CD4-positive, CD25-positive, alpha-beta regulatory T cell (primary cell): ENCODE results near the gene SEMA5A. TPM values are rescaled to one million over a fixed set of nuclear protein-coding genes. Genes with fewer than 3 reads are reported as not detected.

ENCODE experiments used
- ATAC-seq, 2 donors: fragments of 150-1000 bp; cut with Tn5 transposase; one replicate each; pipeline ENCODE4 v1.10.0; 2021; ENCODE audit warnings: low read depth in 2 of 2, moderate number of reproducible peaks in 2 of 2, moderate library complexity in 1 of 2
- DNase-seq, 3 donors: peaks; one replicate each; pipeline versions ENCODE4 v3.0.0 to v3.0.0-alpha.2; 2012 to 2022; ENCODE audit warnings: mixed read lengths in 1 of 3
- H3K27ac ChIP-seq: one replicate; pipeline ENCODE4 v1.7.0; 2013; ENCODE audit warnings: mild to moderate bottlenecking, low read length; ENCODE audit not compliant: insufficient read depth, poor library complexity, severe bottlenecking
- H3K27me3 ChIP-seq: one replicate; pipeline ENCODE4 v1.7.0; 2013; ENCODE audit warnings: low read length; ENCODE audit not compliant: control insufficient read depth, insufficient read depth
- H3K36me3 ChIP-seq: one replicate; pipeline ENCODE4 v1.7.0; 2013; ENCODE audit warnings: mild to moderate bottlenecking, low read length, moderate library complexity; ENCODE audit not compliant: control insufficient read depth, insufficient read depth
- H3K4me1 ChIP-seq: 2 replicates; pipeline ENCODE4 v1.7.0; 2013; ENCODE audit warnings: mild to moderate bottlenecking, low read length; ENCODE audit not compliant: insufficient read depth, control insufficient read depth, poor library complexity, severe bottlenecking
- H3K4me3 ChIP-seq: one replicate; pipeline ENCODE4 v1.7.0; 2013; ENCODE audit warnings: low read depth, mild to moderate bottlenecking, low read length, moderate library complexity
- H3K9me3 ChIP-seq, 2 experiments: 1 replicate in 1 of 2; 2 replicates in 1 of 2; pipeline ENCODE4 v1.7.0; 2013; ENCODE audit warnings: low read length in 2 of 2, mild to moderate bottlenecking in 1 of 2, moderate library complexity in 1 of 2; ENCODE audit not compliant: control insufficient read depth in 2 of 2
- H3K27ac Mint-ChIP-seq, 3 donors: one replicate each; pipeline ENCODE4 v1.8.0; 2020 to 2022; ENCODE audit warnings: mild to moderate bottlenecking in 3 of 3, mixed read lengths in 3 of 3, moderate library complexity in 2 of 3
- H3K27me3 Mint-ChIP-seq: one replicate; pipeline ENCODE4 v1.8.0; 2022; ENCODE audit warnings: mild to moderate bottlenecking, mixed read lengths
- H3K36me3 Mint-ChIP-seq: one replicate; pipeline ENCODE4 v1.8.0; 2020; ENCODE audit warnings: mixed read lengths
- H3K4me1 Mint-ChIP-seq, 4 donors: one replicate each; pipeline ENCODE4 v1.8.0; 2020 to 2022; ENCODE audit warnings: mixed read lengths in 4 of 4, mild to moderate bottlenecking in 1 of 4
- H3K4me3 Mint-ChIP-seq, 4 donors: one replicate each; pipeline ENCODE4 v1.8.0; 2020 to 2022; ENCODE audit warnings: mild to moderate bottlenecking in 4 of 4, mixed read lengths in 4 of 4, moderate library complexity in 3 of 4
- H3K9me3 Mint-ChIP-seq, 7 donors: one replicate each; pipeline ENCODE4 v1.8.0; 2020 to 2022; ENCODE audit warnings: mixed read lengths in 7 of 7, mild to moderate bottlenecking in 3 of 7, moderate library complexity in 2 of 7
- polyA plus RNA-seq, 4 donors: library from polyadenylated mRNA; unstranded; fragments of 300-500 nt; fragmentation: Illumina TruSeq; gene quantifications; one replicate each; pipeline ENCODE4 v1.2.3, GENCODE V29; 2021
- total RNA-seq: library from RNA; stranded (reverse); gene quantifications from one replicate; pipeline ENCODE4 v1.2.3, GENCODE V29; 2022

The SEMA5A gene
- total and polyA plus RNA-seq, 5 donors from 2014 or later = 0.22 to 2.8 (median 0.31) TPM; not detected in 2

GRCh38 chr5:9398227-9398626 is 147.6 kb downstream of the SEMA5A start:
- H3K4me3 ChIP-seq = no peak overlapping the region
- Mint-ChIP-seq H3K27me3 (no peaks in the 10 kb centered on the region), H3K4me1 (no peaks in the 10 kb centered on the region), H3K27ac (no peak overlapping the region), H3K36me3 (no peaks in the 10 kb centered on the region), H3K4me3 (no peak overlapping the region), H3K9me3 (peaks cover 0 to 24% (median 4%) of the 10 kb centered on the region in 7 donors)
- no peak for ATAC-seq
- no peaks in the 10 kb centered on the region for H3K4me1 ChIP-seq
- H3K27ac ChIP-seq = no peak overlapping the region
- H3K9me3 ChIP-seq = no peaks in the 10 kb centered on the region
- DNase-seq = no peak
- no peaks in the 10 kb centered on the region for H3K27me3 ChIP-seq
- no peaks in the 10 kb centered on the region for H3K36me3 ChIP-seq

DNA sequence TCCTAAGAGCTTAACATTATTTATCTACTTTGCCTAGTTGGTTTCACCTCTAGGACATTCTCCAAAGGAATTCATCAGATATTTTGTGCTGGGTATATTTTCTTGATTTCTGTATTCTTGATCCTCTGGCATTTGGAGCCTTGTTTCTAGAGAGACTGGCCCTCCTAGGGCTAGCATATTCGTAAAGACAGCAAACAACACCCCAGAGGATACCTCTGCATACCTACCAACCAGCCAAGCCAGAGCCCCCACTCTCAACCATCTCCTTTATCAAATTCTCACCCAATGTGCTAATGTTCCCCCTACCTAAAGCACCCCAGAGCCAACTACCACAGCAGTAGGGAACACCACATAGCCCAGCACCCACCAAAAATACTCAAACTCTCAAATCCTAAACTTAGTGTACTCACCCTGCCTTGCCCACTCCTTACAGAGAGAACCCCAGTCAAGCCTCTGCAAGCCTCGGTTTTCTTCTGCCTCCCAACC is 149.5 kb downstream of the SEMA5A start:
- Mint-ChIP-seq H3K4me1 (no peaks in the 10 kb centered on the region), H3K4me3 (no peak overlapping the region), H3K9me3 (peaks cover 0 to 18% (median 7%) of the 10 kb centered on the region in 7 donors), H3K27ac (no peak overlapping the region), H3K27me3 (no peaks in the 10 kb centered on the region), H3K36me3 (no peaks in the 10 kb centered on the region)
- Histone ChIP-seq H3K4me3 (no peak overlapping the region), H3K27me3 (no peaks in the 10 kb centered on the region), H3K4me1 (no peaks in the 10 kb centered on the region), H3K27ac (no peak overlapping the region), H3K9me3 (no peaks in the 10 kb centered on the region), H3K36me3 (no peaks in the 10 kb centered on the region)
- DNase-seq (no peak), ATAC-seq (no peak)

GRCh38 chr5:9395706-9396105 is 150.2 kb downstream of the SEMA5A start:
- no peak overlapping the region for H3K27ac ChIP-seq
- DNase-seq = no peak
- ATAC-seq = no peak
- H3K9me3 ChIP-seq = no peaks in the 10 kb centered on the region
- Mint-ChIP-seq H3K27me3 (no peaks in the 10 kb centered on the region), H3K4me3 (no peak overlapping the region), H3K36me3 (no peaks in the 10 kb centered on the region), H3K9me3 (peaks cover 0 to 18% (median 7%) of the 10 kb centered on the region in 7 donors), H3K27ac (no peak overlapping the region), H3K4me1 (no peaks in the 10 kb centered on the region)
- no peaks in the 10 kb centered on the region for H3K36me3 ChIP-seq
- no peak overlapping the region for H3K4me3 ChIP-seq
- H3K4me1 ChIP-seq = no peaks in the 10 kb centered on the region
- no peaks in the 10 kb centered on the region for H3K27me3 ChIP-seq

DNA sequence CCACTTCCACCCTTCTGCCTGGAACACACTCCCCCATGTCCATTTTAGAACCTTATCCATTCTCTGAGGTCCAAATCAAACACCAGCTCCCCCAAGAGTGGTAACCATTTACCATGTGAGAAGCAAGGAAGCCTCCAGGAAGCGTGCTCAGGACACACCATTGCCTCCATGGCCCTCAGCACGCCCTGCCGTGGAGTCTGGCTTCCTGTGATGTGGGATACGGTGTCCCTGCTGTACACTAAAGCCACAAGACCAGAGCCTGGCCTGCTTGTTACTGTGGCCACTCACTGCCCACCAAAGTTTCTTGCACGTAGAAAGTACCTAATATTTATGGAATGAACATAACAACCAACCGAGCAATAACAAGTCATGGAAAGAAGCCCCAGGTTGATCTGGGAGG is 151.7 kb downstream of the SEMA5A start:
- Histone ChIP-seq H3K36me3 (no peaks in the 10 kb centered on the region), H3K4me1 (no peaks in the 10 kb centered on the region), H3K27ac (no peak overlapping the region), H3K9me3 (no peaks in the 10 kb centered on the region), H3K27me3 (no peaks in the 10 kb centered on the region), H3K4me3 (no peak overlapping the region)
- Mint-ChIP-seq H3K4me3 (no peak overlapping the region), H3K27me3 (no peaks in the 10 kb centered on the region), H3K27ac (peak overlapping the region in 1 of 3 donors; percentile 60), H3K9me3 (peaks cover 0 to 15% (median 3%) of the 10 kb centered on the region in 7 donors), H3K36me3 (no peaks in the 10 kb centered on the region), H3K4me1 (no peaks in the 10 kb centered on the region)
- DNase-seq (no peak), ATAC-seq (no peak)

DNA sequence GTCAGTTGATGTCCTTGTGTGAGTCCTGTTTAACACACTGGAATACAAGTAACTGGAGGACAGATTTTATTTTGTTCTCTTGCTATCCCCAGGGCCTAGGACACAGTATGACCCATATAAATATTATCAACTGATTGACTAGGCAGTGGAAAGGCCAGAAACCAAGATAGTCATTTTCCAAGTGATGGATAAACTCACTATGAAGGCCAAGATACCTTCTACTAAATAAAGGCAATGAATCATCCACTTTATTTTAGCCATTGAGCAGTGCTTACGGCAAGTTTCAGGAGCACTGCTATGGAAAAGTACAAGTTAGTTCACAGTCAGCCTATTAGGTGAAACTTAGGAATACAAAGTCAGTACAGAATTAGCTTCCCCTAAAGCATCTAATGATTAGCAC is 153.2 kb downstream of the SEMA5A start:
- Mint-ChIP-seq H3K9me3 (peaks cover 0 to 20% (median 3%) of the 10 kb centered on the region in 7 donors), H3K27me3 (no peaks in the 10 kb centered on the region), H3K36me3 (no peaks in the 10 kb centered on the region), H3K4me1 (no peaks in the 10 kb centered on the region), H3K4me3 (no peak overlapping the region), H3K27ac (no peak overlapping the region)
- Histone ChIP-seq H3K9me3 (no peaks in the 10 kb centered on the region), H3K4me1 (no peaks in the 10 kb centered on the region), H3K36me3 (no peaks in the 10 kb centered on the region), H3K27ac (no peak overlapping the region), H3K4me3 (no peak overlapping the region), H3K27me3 (no peaks in the 10 kb centered on the region)
- ATAC-seq (no peak), DNase-seq (no peak)

GRCh38 chr5:9391080-9391479 is 154.8 kb downstream of the SEMA5A start:
- Mint-ChIP-seq H3K36me3 (no peaks in the 10 kb centered on the region), H3K27ac (no peak overlapping the region), H3K27me3 (no peaks in the 10 kb centered on the region), H3K4me1 (no peaks in the 10 kb centered on the region), H3K9me3 (peaks cover 0 to 15% (median 0%) of the 10 kb centered on the region in 7 donors), H3K4me3 (no peak overlapping the region)
- DNase-seq (no peak), ATAC-seq (no peak)
- Histone ChIP-seq H3K4me1 (no peaks in the 10 kb centered on the region), H3K27me3 (no peaks in the 10 kb centered on the region), H3K36me3 (no peaks in the 10 kb centered on the region), H3K4me3 (no peak overlapping the region), H3K27ac (no peak overlapping the region), H3K9me3 (no peaks in the 10 kb centered on the region)

GRCh38 chr5:9390113-9390512 is 155.8 kb downstream of the SEMA5A start:
- Histone ChIP-seq H3K27ac (no peak overlapping the region), H3K4me3 (no peak overlapping the region), H3K4me1 (no peaks in the 10 kb centered on the region), H3K27me3 (no peaks in the 10 kb centered on the region), H3K36me3 (no peaks in the 10 kb centered on the region), H3K9me3 (no peaks in the 10 kb centered on the region)
- Mint-ChIP-seq H3K4me1 (no peaks in the 10 kb centered on the region), H3K27ac (no peak overlapping the region), H3K36me3 (no peaks in the 10 kb centered on the region), H3K9me3 (peaks cover 0 to 15% (median 0%) of the 10 kb centered on the region in 7 donors), H3K27me3 (no peaks in the 10 kb centered on the region), H3K4me3 (no peak overlapping the region)
- no peak for ATAC-seq
- no peak for DNase-seq

DNA sequence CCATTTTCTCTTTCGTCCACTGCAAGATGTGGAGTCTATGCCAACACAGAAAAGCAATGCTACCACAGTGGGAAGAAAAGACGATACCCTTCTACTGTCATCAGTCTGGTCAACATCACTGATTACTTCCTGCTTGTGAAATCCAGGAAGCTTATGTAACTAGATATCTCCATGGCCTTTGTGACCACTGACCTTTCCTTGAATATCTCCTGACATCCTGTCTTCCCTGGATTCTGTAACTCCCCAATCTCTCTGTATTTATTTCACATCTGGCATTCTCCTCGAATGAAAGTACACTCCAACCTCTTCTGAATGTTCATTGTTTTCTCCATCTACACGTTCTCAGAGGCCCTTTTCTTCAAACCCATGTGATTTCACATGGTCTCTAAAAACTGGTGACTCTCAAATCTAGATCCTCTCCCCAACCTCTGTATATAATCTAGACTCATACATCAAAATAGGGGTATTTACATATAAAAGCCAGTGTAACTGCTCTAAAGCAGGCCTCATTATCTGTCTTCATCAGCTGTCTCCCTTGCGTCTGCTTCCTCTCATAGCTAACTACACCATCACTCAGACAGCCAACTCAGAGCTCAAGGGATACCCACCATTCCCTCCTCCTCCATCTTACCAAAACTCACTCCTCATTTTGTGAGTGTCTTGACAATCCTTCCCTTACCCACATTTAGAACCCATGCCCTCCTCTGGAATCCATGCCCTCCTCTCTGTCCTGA is 156.8 kb downstream of the SEMA5A start:
- H3K9me3 ChIP-seq = no peaks in the 10 kb centered on the region
- Mint-ChIP-seq H3K27ac (no peak overlapping the region), H3K27me3 (no peaks in the 10 kb centered on the region), H3K4me1 (no peaks in the 10 kb centered on the region), H3K4me3 (no peak overlapping the region), H3K36me3 (no peaks in the 10 kb centered on the region), H3K9me3 (peaks cover 0 to 15% (median 0%) of the 10 kb centered on the region in 7 donors)
- no peaks in the 10 kb centered on the region for H3K4me1 ChIP-seq
- ATAC-seq (no peak), DNase-seq (no peak)
- H3K36me3 ChIP-seq = no peaks in the 10 kb centered on the region
- no peak overlapping the region for H3K27ac ChIP-seq
- H3K4me3 ChIP-seq = no peak overlapping the region
- no peaks in the 10 kb centered on the region for H3K27me3 ChIP-seq
